Sigmoid colon (tissue), 7 donors: ENCODE measurements around the gene SAMD7. TPM values are rescaled to one million over a fixed set of nuclear protein-coding genes. Genes with fewer than 3 reads are reported as not detected.

Experiments used
- DNase-seq: peaks from one replicate; pipeline ENCODE4 v3.0.0-alpha.2; 2019
- H3K27ac ChIP-seq, 4 donors: fragments of 200-600 bp; sonication (generic); one replicate each; pipeline ENCODE4 v1.5.1; 2016 to 2019; ENCODE audit warnings: mild to moderate bottlenecking in 1 of 4
- H3K27me3 ChIP-seq, 3 donors: fragments of 200-600 bp; sonication (generic); one replicate each; pipeline ENCODE4 v1.5.1; 2019; ENCODE audit warnings: mild to moderate bottlenecking in 1 of 3
- H3K36me3 ChIP-seq, 4 donors: fragments of 200-600 bp; sonication (generic); one replicate each; pipeline ENCODE4 v1.5.1; 2016 to 2019
- H3K4me1 ChIP-seq, 4 donors: fragments of 200-600 bp; sonication (generic); one replicate each; pipeline ENCODE4 v1.5.1; 2017 to 2019
- H3K4me3 ChIP-seq, 4 donors: fragments of 200-600 bp; sonication (generic); one replicate each; pipeline ENCODE4 v1.5.1; 2017 to 2019; ENCODE audit warnings: mild to moderate bottlenecking in 2 of 4, moderate library complexity in 1 of 4
- H3K9me3 ChIP-seq, 4 donors: fragments of 200-600 bp in 3 of 4; sonication (generic) in 3 of 4; one replicate each; pipeline versions ENCODE4 v1.5.1 to v1.6.1; 2013 to 2019
- CTCF ChIP-seq, 4 experiments: fragments of 450-650 bp in 3 of 4; fragments of 200-600 bp in 1 of 4; IDR thresholded peaks; one replicate each; pipeline ENCODE4 v1.5.1; 2016 to 2019; ENCODE audit warnings: antibody characterized with exemption in 4 of 4, mild to moderate bottlenecking in 3 of 4, moderate library complexity in 2 of 4
- EP300 ChIP-seq, 4 donors: sonication (generic); formaldehyde crosslinking; IDR thresholded peaks; one replicate each; pipeline ENCODE4 v1.6.1; 2017; ENCODE audit warnings: antibody characterized with exemption in 4 of 4
- POLR2A ChIP-seq, 2 donors: fragments of 450-650 bp; IDR thresholded peaks; one replicate each; pipeline ENCODE4 v1.6.1; 2016; ENCODE audit warnings: antibody characterized with exemption in 2 of 2, mild to moderate bottlenecking in 2 of 2, moderate library complexity in 2 of 2
- POLR2AphosphoS5 ChIP-seq, 4 donors: sonication (generic); formaldehyde crosslinking; IDR thresholded peaks; one replicate each; pipeline ENCODE4 v1.6.1; 2017; ENCODE audit warnings: antibody characterized with exemption in 4 of 4
- WGBS, 2 donors: extraction: QIAGEN DNeasy Blood & Tissue Kit; methylation state at CpG; one replicate each; pipeline ENCODE4 v1.1.7; 2013; 5-methylcytosine and 5-hydroxymethylcytosine counted together
- intact Hi-C: fragments of 100-400 bp; cut with DNase I; formaldehyde crosslinking; loops from one replicate; pipeline ENCODE4 v1.15.1; 2023
- polyA plus RNA-seq, 3 donors: library from polyadenylated mRNA; stranded (reverse); fragments of 200-250 nt; gene quantifications; one replicate each; pipeline ENCODE4 v1.2.3, GENCODE V29; 2013
- total RNA-seq, 4 donors: library from RNA; depleted of rRNA; stranded (reverse); fragments of >200 nt; gene quantifications; one replicate each; pipeline ENCODE4 v1.1.0, GENCODE V29; 2016
- donor health status: healthy with polysubstance abuse.
- donor health status: Bipolar disorder and iron deficiency.
- donor health status: healthy.

Gene SAMD7
- total and polyA plus RNA-seq, 7 donors, result not detected

GRCh38 chr3:169970847-169971246, 59.5 kb downstream of the SAMD7 start:
- H3K36me3 ChIP-seq, result peaks cover 0 to 11% (median 2%) of the 10 kb centered on the region in 4 donors
- no peaks in the 10 kb centered on the region for H3K9me3 ChIP-seq
- peaks cover 0 to 58% (median 36%) of the 10 kb centered on the region in 4 donors for H3K4me1 ChIP-seq
- H3K4me3 ChIP-seq, result no peak overlapping the region
- intact Hi-C loops, result no loop called here
- TF ChIP-seq POLR2AphosphoS5 (IDR thresholded peaks at IDR 0.05) (no peak), POLR2A (IDR thresholded peaks at IDR 0.05) (no peak), EP300 (IDR thresholded peaks at IDR 0.05) (no peak), CTCF (IDR thresholded peaks at IDR 0.05) (no peak)
- 31 to 57% methylated on average over 1 of the region's 1 CpG for WGBS, 2 donors
- no peak overlapping the region for H3K27ac ChIP-seq
- no peaks in the 10 kb centered on the region for H3K27me3 ChIP-seq
- no peak for DNase-seq

DNA sequence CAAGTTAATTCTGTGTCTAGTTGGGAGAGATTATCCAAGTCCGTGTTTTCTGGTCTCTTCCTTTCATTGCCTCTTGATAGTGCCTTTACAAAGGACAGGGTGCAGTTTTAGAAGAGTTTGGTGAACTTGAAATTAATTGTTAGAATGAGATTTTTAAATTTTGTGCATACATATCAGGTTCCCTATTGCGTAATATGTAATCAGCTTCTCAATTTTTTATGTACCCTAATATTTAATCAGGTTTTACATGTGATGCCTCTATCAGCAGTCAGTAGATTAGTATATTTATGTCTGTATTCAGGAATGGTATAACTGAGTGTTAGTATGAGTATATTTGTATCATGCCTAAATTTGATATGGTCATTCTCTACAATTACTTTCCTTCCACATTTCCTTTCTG, 60.1 kb downstream of the SAMD7 start:
- peaks cover 0 to 53% (median 36%) of the 10 kb centered on the region in 4 donors for H3K4me1 ChIP-seq

GRCh38 chr3:169980055-169980454, 68.7 kb downstream of the SAMD7 start:
- TF ChIP-seq POLR2AphosphoS5 (IDR thresholded peaks at IDR 0.05) (no peak), EP300 (IDR thresholded peaks at IDR 0.05) (no peak), CTCF (IDR thresholded peaks at IDR 0.05) (no peak), POLR2A (IDR thresholded peaks at IDR 0.05) (no peak)
- no peak overlapping the region for H3K27ac ChIP-seq
- no peak for DNase-seq
- intact Hi-C loops, result no loop called here
- no peaks in the 10 kb centered on the region for H3K9me3 ChIP-seq
- peaks cover 15 to 97% (median 58%) of the 10 kb centered on the region in 4 donors for H3K36me3 ChIP-seq
- H3K4me1 ChIP-seq, result no peaks in the 10 kb centered on the region
- no peaks in the 10 kb centered on the region for H3K27me3 ChIP-seq
- H3K4me3 ChIP-seq, result no peak overlapping the region
- WGBS, 2 donors, result 53 to 65% methylated on average over 2 of the region's 2 CpGs

More for the DNA sequence above, 60.1 kb downstream of the SAMD7 start:
- 71 to 96% methylated on average over 2 of the region's 2 CpGs for WGBS, 2 donors
- peaks cover 0 to 17% (median 9%) of the 10 kb centered on the region in 4 donors for H3K36me3 ChIP-seq
- no peak overlapping the region for H3K27ac ChIP-seq
- no peak for TF ChIP-seq CTCF (IDR thresholded peaks at IDR 0.05)
- no peak for TF ChIP-seq EP300 (IDR thresholded peaks at IDR 0.05)
- no peak for TF ChIP-seq POLR2A (IDR thresholded peaks at IDR 0.05)
- TF ChIP-seq POLR2AphosphoS5 (IDR thresholded peaks at IDR 0.05), result no peak
- H3K9me3 ChIP-seq, result no peaks in the 10 kb centered on the region
- no peak overlapping the region for H3K4me3 ChIP-seq
- no peak for DNase-seq
- intact Hi-C loops, result no loop called here
- H3K27me3 ChIP-seq, result no peaks in the 10 kb centered on the region

GRCh38 chr3:169984292-169984691, 72.9 kb downstream of the SAMD7 start:
- no peaks in the 10 kb centered on the region for H3K9me3 ChIP-seq

More at GRCh38 chr3:169984292-169984691, 72.9 kb downstream of the SAMD7 start:
- peaks cover 26 to 100% (median 49%) of the 10 kb centered on the region in 4 donors for H3K36me3 ChIP-seq
- TF ChIP-seq POLR2A (IDR thresholded peaks at IDR 0.05) (no peak), EP300 (IDR thresholded peaks at IDR 0.05) (no peak), POLR2AphosphoS5 (IDR thresholded peaks at IDR 0.05) (no peak), CTCF (IDR thresholded peaks at IDR 0.05) (no peak)
- no peaks in the 10 kb centered on the region for H3K4me1 ChIP-seq
- no peak for DNase-seq
- H3K27ac ChIP-seq, result no peak overlapping the region
- 71 to 76% methylated on average over 3 of the region's 3 CpGs for WGBS, 2 donors
- no peaks in the 10 kb centered on the region for H3K27me3 ChIP-seq
- no peak overlapping the region for H3K4me3 ChIP-seq
- intact Hi-C loops, result no loop called here

Other genes with a start within 250 kb of the SAMD7 start
- 10 to 100 TPM in 1 of 4 donors, 1 to 10 TPM in 3; 3.0 to 17.7 (median 4.6) TPM for gene MECOM, start 247.9 kb upstream of the SAMD7 start, total RNA-seq
- 10 to 100 TPM; 12.0 to 23.2 (median 15.3) TPM for gene MECOM, start 247.9 kb upstream of the SAMD7 start, polyA plus RNA-seq
- gene TERC, start 146.5 kb upstream of the SAMD7 start, total RNA-seq, result 100 to 1,000 TPM in 3 of 4 donors, 10 to 100 TPM in 1; 65.3 to 220 (median 125) TPM
- gene TERC, start 146.5 kb upstream of the SAMD7 start, polyA plus RNA-seq, result under 1 TPM in 1 of 3 donors, not detected in 2; 0.44 TPM
- 1 to 10 TPM in 3 of 4 donors, under 1 TPM in 1; 0.99 to 4.4 (median 1.4) TPM for gene ACTRT3, start 142.0 kb upstream of the SAMD7 start, total RNA-seq
- gene ACTRT3, start 142.0 kb upstream of the SAMD7 start, polyA plus RNA-seq, result 1 to 10 TPM in 2 of 3 donors, under 1 TPM in 1; 0.69 to 1.4 (median 1.2) TPM
- gene MYNN, start 138.2 kb upstream of the SAMD7 start, total RNA-seq, result 10 to 100 TPM; 15.5 to 24.4 (median 21.2) TPM
- 1 to 10 TPM; 7.6 to 9.9 (median 9.6) TPM for gene MYNN, start 138.2 kb upstream of the SAMD7 start, polyA plus RNA-seq
- not detected for gene LRRIQ4, start 98.7 kb upstream of the SAMD7 start, total RNA-seq
- not detected for gene LRRIQ4, start 98.7 kb upstream of the SAMD7 start, polyA plus RNA-seq
- 1 to 10 TPM; 1.1 to 3.9 (median 2.3) TPM for gene LRRC34, start 98.7 kb upstream of the SAMD7 start, total RNA-seq
- 1 to 10 TPM in 1 of 3 donors, under 1 TPM in 1, not detected in 1; 0.60 to 1.1 TPM for gene LRRC34, start 98.7 kb upstream of the SAMD7 start, polyA plus RNA-seq
- under 1 TPM in 1 of 4 donors, not detected in 3; 0.36 TPM for gene LRRC31, start 41.6 kb upstream of the SAMD7 start, total RNA-seq
- gene LRRC31, start 41.6 kb upstream of the SAMD7 start, polyA plus RNA-seq, result 10 to 100 TPM in 2 of 3 donors, 1 to 10 TPM in 1; 7.8 to 81.1 (median 54.7) TPM
- gene SEC62, start 55.2 kb downstream of the SAMD7 start, total RNA-seq, result 10 to 100 TPM; 77.7 to 82.6 (median 79.8) TPM
- gene SEC62, start 55.2 kb downstream of the SAMD7 start, polyA plus RNA-seq, result 10 to 100 TPM; 15.0 to 36.8 (median 27.6) TPM
- gene GPR160, start 126.4 kb downstream of the SAMD7 start, total RNA-seq, result 1 to 10 TPM in 2 of 4 donors, under 1 TPM in 1, not detected in 1; 0.16 to 2.3 (median 1.1) TPM
- gene GPR160, start 126.4 kb downstream of the SAMD7 start, polyA plus RNA-seq, result 10 to 100 TPM; 27.6 to 93.7 (median 70.7) TPM